ENCODE results near the gene OPN3.

DNA sequence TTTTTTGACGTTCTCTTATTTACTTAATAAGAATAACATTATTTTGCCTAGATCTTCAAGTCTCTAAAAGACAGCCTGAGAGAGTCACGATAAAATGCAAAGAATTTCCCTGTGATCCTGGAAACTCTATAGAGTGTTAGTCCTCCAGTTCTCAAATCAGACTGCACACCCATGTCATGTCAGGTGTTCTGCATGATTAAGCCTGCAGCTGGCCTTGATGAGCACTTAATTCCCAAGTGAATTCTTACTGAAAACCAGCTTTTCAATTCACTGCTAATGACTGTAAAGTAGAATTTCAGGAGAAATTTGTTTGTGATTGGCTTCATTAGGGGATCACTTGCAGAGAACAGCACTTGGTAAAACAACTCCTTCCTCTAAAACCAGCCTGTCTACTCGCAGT, 41.9 kb downstream of the OPN3 start:
- TF ChIP-seq EZH2 (IDR thresholded peaks at IDR 0.05): no peak
- no peak for TF ChIP-seq POLR2AphosphoS5 (IDR thresholded peaks at IDR 0.05; ENCODE audit: borderline replicate concordance, low read depth, low read length)
- no peak for TF ChIP-seq FOXP2 (optimal IDR thresholded peaks at IDR 0.05; ENCODE audit: control extremely low read depth, extremely low read length, insufficient read depth)
